ENCODE data around the gene TUBD1.
A peak's percentile ranks its signal among the peaks of the same experiment; 100 is the strongest.

- TF ChIP-seq TAF1 (conservative IDR thresholded peaks at IDR 0.05) (peak; percentile 97), MAX (IDR thresholded peaks at IDR 0.05) (peak; percentile 94), ATF3 (IDR thresholded peaks at IDR 0.05) (no peak), CTCF (IDR thresholded peaks at IDR 0.05; ENCODE audit: low read depth, low read length, missing input control) (no peak), SP1 (IDR thresholded peaks at IDR 0.05) (peak; percentile 7), RXRA (IDR thresholded peaks at IDR 0.05) (peak in 1 of 2 donors; percentile 51), JUND (IDR thresholded peaks at IDR 0.05) (no peak), ZBTB33 (IDR thresholded peaks at IDR 0.05) (peak; percentile 82), FOXA2 (IDR thresholded peaks at IDR 0.05) (no peak), YY1 (IDR thresholded peaks at IDR 0.05) (peak; percentile 98), RAD21 (IDR thresholded peaks at IDR 0.05) (no peak), REST (IDR thresholded peaks at IDR 0.05) (peak; percentile 93), EGR1 (IDR thresholded peaks at IDR 0.05; ENCODE audit: low read depth in 2 of 2) (no peak)
Observed at GRCh38 chr17:59892924-59893675, at the start of gene TUBD1, which contains the start of gene RPS6KB1.

Data from liver (tissue), 3 donors.